ENCODE measurements around the gene MOB1B. TPM values are rescaled to one million over a fixed set of nuclear protein-coding genes. Genes with fewer than 3 reads are reported as not detected.

MOB1B gene
- total RNA-seq, 1 donor from 2014 or later: 22.1 TPM

DNA sequence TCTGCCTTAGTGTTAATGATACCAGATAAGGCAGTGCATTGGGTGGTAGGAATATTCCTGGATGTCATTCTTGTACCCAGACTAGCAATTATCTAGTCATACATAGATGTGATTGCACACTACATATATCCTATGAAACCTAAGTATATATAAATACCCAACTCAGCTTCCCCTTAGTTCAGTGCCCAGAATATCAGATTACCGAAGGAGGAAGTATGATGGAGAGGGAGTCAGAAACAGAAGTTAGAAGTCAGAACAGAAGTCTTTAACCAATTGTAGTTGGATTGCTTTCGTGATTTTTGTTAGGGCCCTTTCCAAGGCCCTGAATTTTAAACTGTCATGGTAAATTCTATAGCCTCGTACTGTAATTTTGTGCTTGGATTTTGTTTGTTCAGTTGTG is 42.9 kb downstream of the MOB1B start:
- no peaks in the 10 kb centered on the region for H3K27me3 Mint-ChIP-seq (ENCODE audit: insufficient read depth)
- H3K4me3 Mint-ChIP-seq: no peak overlapping the region
- H3K36me3 Mint-ChIP-seq (ENCODE audit: low read depth): peaks cover 9% of the 10 kb centered on the region
- no peak for DNase-seq (ENCODE audit: low spot score)
- intact Hi-C loops (cut with micrococcal nuclease): no loop called here
- no peak overlapping the region for H3K27ac Mint-ChIP-seq
- H3K9me3 Mint-ChIP-seq: no peaks in the 10 kb centered on the region
- H3K4me1 Mint-ChIP-seq (ENCODE audit: low read depth): peaks cover 10% of the 10 kb centered on the region

DNA sequence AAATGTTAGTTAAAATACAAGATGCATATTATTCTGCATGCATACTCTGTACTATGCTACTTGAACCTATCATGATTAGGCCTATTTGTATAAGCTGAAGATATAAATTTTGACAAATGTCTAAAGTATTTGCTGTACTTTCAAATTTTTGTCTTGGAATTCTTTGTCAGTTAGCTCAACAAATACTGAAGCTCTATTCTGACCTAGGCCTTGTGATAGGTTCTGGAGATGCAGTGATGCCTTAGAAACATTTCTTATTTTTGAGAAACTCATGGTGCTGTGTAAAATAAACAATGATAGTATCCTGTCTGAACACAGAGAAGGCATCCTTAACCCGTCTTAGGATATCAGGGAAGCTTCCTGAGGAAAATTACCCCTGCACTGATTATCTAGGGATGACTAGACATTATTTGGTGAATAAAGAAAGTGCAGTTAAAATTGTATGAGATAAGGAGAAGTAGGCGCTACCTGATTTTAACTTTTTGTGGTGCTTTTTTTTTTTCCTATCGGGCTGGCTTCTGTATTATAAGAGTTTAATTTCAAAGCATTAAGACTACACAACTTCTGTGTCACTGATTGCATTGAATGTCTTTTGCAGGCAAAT is 43.4 kb downstream of the MOB1B start:
- intact Hi-C loops (cut with micrococcal nuclease): no loop called here
- Mint-ChIP-seq H3K4me3 (no peak overlapping the region), H3K9me3 (no peaks in the 10 kb centered on the region), H3K36me3 (ENCODE audit: low read depth) (peaks cover 9% of the 10 kb centered on the region), H3K4me1 (ENCODE audit: low read depth) (peaks cover 10% of the 10 kb centered on the region), H3K27ac (no peak overlapping the region), H3K27me3 (ENCODE audit: insufficient read depth) (no peaks in the 10 kb centered on the region)
- DNase-seq (ENCODE audit: low spot score): no peak

DNA sequence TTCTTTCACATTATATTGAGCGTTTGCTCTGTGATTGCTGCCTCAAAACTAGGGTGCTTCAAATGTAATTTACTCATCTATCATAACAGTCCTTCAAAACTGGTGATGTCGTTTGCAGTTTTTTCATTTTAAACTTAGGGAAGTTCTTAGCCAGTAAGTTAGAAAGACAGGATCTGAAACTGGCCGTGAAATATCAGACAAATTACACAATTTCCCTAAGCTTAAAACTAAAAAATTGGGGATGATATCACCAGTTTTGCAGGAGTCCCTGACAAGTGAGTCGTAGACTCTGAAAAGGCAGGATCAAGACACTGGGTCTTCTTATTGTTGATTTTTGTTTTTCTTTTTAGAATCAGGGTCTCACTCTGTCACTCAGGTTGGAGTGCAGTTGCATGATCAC is 44.8 kb downstream of the MOB1B start:
- H3K4me1 Mint-ChIP-seq (ENCODE audit: low read depth): peaks cover 10% of the 10 kb centered on the region
- no peaks in the 10 kb centered on the region for H3K27me3 Mint-ChIP-seq (ENCODE audit: insufficient read depth)
- peaks cover 7% of the 10 kb centered on the region for H3K36me3 Mint-ChIP-seq (ENCODE audit: low read depth)
- intact Hi-C loops (cut with micrococcal nuclease): no loop called here
- H3K9me3 Mint-ChIP-seq: no peaks in the 10 kb centered on the region
- H3K4me3 Mint-ChIP-seq: no peak overlapping the region
- no peak overlapping the region for H3K27ac Mint-ChIP-seq
- no peak for DNase-seq (ENCODE audit: low spot score)

DNA sequence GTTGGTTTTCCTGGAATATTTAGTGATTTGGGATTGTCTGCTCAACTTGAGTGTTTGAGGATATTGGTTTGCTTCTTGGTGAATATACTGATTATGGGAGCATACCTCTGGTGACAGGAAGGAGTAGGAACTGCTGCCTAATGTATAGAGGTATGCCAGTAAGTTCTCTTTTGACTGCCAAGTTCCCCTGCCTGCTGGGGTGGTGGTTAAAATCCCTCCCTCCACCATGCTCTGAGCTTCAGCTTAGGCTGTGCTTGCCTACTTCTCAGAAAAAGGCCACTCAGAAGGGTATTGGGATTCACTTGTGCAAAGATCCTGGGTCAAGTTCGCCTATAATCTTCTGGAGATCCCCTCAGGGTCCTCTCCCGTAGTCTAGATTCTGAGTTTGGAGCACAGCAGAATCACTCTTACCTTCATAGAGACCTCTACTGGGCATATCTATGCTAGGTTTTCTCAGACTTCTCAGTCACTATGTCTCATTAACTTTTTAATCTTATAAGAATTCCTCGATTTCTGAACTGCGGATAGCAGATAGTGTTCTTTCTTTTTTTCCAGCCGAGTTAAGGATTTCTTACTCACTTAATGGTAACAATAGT is 46.6 kb downstream of the MOB1B start:
- Mint-ChIP-seq H3K4me1 (ENCODE audit: low read depth) (peaks cover 16% of the 10 kb centered on the region), H3K9me3 (no peaks in the 10 kb centered on the region), H3K27me3 (ENCODE audit: insufficient read depth) (no peaks in the 10 kb centered on the region), H3K36me3 (ENCODE audit: low read depth) (peaks cover 4% of the 10 kb centered on the region), H3K27ac (no peak overlapping the region), H3K4me3 (no peak overlapping the region)
- no peak for DNase-seq (ENCODE audit: low spot score)
- intact Hi-C loops (cut with micrococcal nuclease): no loop called here

DNA sequence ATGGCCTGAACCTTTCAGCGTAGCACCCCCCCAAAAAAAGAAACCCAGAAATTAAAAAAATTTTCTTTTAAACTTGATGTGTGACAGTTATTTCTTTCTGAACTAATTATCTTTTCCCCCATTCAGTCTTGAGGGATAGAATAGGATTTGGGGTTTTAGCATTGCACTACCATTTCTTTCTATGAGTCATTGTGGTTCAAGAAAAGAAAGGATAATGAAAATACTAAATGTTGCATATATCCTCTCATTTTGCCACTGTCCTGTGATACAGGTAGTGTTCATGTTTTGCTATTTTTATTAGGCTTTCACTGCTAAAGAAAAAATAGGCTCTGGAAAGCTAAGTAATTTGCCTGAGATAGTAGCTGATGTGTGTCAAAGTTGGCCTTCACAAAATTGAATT is 51.9 kb downstream of the MOB1B start:
- Mint-ChIP-seq H3K4me1 (ENCODE audit: low read depth) (peaks cover 12% of the 10 kb centered on the region), H3K9me3 (no peaks in the 10 kb centered on the region), H3K36me3 (ENCODE audit: low read depth) (no peaks in the 10 kb centered on the region), H3K27me3 (ENCODE audit: insufficient read depth) (no peaks in the 10 kb centered on the region), H3K4me3 (no peak overlapping the region), H3K27ac (no peak overlapping the region)
- DNase-seq (ENCODE audit: low spot score): no peak
- intact Hi-C loops (cut with micrococcal nuclease): no loop called here

DNA sequence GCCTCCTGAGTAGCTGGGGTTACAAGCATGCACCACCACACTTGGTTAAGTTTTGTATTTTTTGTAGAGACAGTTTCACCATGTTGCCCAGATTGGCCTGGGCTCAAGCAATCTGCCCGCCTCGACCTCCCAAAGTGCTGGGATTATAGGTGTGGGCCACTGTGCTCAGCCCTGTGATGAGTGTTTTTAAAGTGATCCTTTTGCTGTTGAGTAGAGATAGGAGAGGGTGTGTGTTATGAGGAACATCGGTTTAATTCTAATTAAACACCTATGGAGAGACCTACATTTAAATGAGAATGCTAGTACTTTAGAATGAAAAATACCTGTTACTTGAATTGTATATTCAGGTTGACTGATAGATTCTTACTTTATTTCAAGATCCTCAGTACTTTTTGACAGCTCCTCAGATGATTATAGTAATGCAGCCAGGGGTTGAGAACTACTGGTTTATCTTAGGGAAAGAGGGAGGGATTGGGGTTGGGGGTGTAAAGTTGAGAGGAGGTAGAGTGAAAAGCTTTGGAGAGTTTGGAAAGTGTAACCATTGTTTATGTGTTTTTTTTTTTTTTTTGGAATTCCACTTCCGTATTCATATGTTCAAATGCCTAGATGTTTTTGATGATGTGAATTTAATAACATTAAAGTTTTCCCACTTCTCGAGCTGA is 54.5 kb downstream of the MOB1B start:
- H3K9me3 Mint-ChIP-seq: no peaks in the 10 kb centered on the region
- intact Hi-C loops (cut with micrococcal nuclease): no loop called here
- no peak overlapping the region for H3K27ac Mint-ChIP-seq

DNA sequence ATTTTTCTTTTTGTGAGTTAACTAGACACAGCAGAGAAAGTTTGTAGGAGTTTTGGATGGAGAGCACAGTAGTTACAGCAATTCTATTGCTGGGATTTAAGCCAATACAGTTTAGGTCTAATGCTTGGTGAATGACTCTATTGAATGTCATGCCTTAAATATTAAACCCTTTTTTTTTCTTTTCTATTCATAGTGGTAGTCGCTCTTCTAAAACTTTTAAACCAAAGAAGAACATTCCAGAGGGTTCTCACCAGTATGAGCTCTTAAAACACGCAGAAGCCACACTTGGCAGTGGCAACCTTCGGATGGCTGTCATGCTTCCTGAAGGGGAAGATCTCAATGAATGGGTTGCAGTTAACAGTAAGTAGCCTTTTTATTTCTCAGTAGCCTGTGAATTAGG is 56.5 kb downstream of the MOB1B start:
- no peak overlapping the region for H3K4me3 Mint-ChIP-seq
- DNase-seq (ENCODE audit: low spot score): no peak
- peaks cover 6% of the 10 kb centered on the region for H3K36me3 Mint-ChIP-seq (ENCODE audit: low read depth)
- no peaks in the 10 kb centered on the region for H3K9me3 Mint-ChIP-seq
- no peaks in the 10 kb centered on the region for H3K27me3 Mint-ChIP-seq (ENCODE audit: insufficient read depth)
- intact Hi-C loops (cut with micrococcal nuclease): no loop called here
- H3K27ac Mint-ChIP-seq: no peak overlapping the region
- peaks cover 6% of the 10 kb centered on the region for H3K4me1 Mint-ChIP-seq (ENCODE audit: low read depth)

More for the DNA sequence above, 54.5 kb downstream of the MOB1B start:
- peaks cover 12% of the 10 kb centered on the region for H3K4me1 Mint-ChIP-seq (ENCODE audit: low read depth)
- H3K4me3 Mint-ChIP-seq: no peak overlapping the region
- DNase-seq (ENCODE audit: low spot score): no peak
- peaks cover 3% of the 10 kb centered on the region for H3K36me3 Mint-ChIP-seq (ENCODE audit: low read depth)
- no peaks in the 10 kb centered on the region for H3K27me3 Mint-ChIP-seq (ENCODE audit: insufficient read depth)

DNA sequence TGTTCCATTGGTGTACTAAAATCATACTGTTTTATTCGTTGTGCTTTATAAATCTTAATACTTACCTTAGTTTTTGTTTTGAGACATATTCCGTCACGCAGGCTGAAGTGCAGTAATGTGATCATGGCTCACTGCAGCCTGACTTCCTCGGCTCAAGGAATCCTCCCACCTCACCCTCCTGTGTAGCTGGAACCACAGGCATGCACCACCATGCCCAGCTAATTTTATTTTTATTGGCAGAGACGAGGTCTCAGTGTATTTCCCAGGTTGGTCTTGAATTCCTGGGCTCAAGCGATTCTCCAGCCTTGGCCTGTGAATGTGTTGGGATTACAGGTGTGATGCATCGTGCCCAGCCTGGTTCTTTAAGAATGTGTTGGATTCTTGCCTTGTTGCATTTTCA is 66.9 kb downstream of the MOB1B start:
- Mint-ChIP-seq H3K9me3 (no peaks in the 10 kb centered on the region), H3K27me3 (ENCODE audit: insufficient read depth) (no peaks in the 10 kb centered on the region), H3K4me1 (ENCODE audit: low read depth) (peaks cover 19% of the 10 kb centered on the region), H3K36me3 (ENCODE audit: low read depth) (peaks cover 22% of the 10 kb centered on the region), H3K4me3 (no peak overlapping the region), H3K27ac (no peak overlapping the region)
- intact Hi-C loops (cut with micrococcal nuclease): no loop called here
- no peak for DNase-seq (ENCODE audit: low spot score)

DNA sequence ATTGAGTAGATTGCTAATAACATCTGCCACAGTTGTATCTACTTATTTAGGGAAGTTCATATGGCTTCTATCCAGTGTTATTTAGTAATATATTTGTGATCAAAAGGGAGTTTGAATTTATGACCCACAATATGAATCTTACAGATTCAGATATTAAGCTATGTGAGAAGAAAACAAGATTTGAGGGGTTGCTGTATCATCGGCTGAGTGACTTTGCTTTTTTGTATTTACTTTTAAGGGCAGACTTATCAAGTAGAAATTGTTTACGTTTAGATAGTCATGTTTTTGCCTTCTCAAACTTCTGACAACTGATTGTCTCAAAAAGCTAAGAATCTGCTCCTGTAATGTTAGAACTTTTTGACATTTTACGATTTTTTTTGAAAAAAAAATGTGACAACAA is 74.1 kb downstream of the MOB1B start:
- no peak for DNase-seq (ENCODE audit: low spot score)
- Mint-ChIP-seq H3K27ac (no peak overlapping the region), H3K9me3 (no peaks in the 10 kb centered on the region), H3K27me3 (ENCODE audit: insufficient read depth) (no peaks in the 10 kb centered on the region), H3K36me3 (ENCODE audit: low read depth) (peaks cover 23% of the 10 kb centered on the region), H3K4me3 (no peak overlapping the region), H3K4me1 (ENCODE audit: low read depth) (peaks cover 5% of the 10 kb centered on the region)
- intact Hi-C loops (cut with micrococcal nuclease): no loop called here

DNA sequence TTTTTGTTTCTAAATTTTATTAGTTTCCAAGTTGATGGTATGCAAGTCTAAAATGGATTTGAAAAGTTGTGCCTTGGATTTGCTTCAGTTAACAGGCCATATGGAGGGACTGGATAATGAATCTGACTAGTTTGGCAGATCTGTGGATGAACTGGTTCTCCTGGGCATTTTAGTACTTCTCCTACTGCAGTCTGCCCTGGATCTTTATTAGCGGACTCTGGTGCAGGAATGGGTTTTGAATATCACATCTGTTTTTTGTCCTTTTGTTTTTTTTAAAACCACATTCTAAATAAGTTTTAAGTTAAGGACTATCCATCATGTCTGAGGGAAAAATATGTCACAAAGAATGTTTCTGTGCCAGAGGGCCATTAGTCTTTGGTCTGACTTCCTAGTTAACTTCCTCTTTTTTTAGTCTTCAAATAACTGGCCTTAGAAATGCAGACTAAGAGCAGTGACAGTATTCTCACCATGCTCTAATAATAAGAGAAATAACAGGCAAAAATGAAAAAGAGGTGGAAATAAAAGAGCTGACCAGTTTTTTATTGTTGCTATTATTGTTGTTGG is 77.4 kb downstream of the MOB1B start:
- no peak for DNase-seq (ENCODE audit: low spot score)
- Mint-ChIP-seq H3K9me3 (no peaks in the 10 kb centered on the region), H3K36me3 (ENCODE audit: low read depth) (peaks cover 14% of the 10 kb centered on the region), H3K4me3 (no peak overlapping the region), H3K27ac (no peak overlapping the region), H3K4me1 (ENCODE audit: low read depth) (no peaks in the 10 kb centered on the region), H3K27me3 (ENCODE audit: insufficient read depth) (no peaks in the 10 kb centered on the region)
- intact Hi-C loops (cut with micrococcal nuclease): no loop called here

DNA sequence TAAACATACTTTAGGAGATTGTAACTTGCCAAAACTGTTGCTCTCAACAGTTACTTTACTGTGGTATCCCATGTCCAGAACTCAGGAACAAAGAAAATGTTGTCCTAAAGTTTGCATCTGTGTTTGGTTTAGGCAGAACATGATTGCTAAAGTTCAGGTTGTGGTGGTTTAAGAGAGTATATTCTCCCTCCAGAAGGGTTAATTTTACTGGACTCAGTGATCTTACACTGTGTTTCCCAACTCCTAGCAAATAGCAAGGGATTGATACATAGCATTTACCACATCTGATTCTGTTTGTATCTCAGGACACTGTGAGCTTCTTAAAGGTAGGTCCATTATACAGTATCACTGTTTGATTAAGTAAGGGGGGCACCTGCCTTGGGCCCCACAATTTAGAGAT is 78.0 kb downstream of the MOB1B start:
- Mint-ChIP-seq H3K4me3 (no peak overlapping the region), H3K27me3 (ENCODE audit: insufficient read depth) (no peaks in the 10 kb centered on the region), H3K36me3 (ENCODE audit: low read depth) (peaks cover 11% of the 10 kb centered on the region), H3K9me3 (no peaks in the 10 kb centered on the region), H3K4me1 (ENCODE audit: low read depth) (no peaks in the 10 kb centered on the region), H3K27ac (no peak overlapping the region)
- intact Hi-C loops (cut with micrococcal nuclease): no loop called here
- DNase-seq (ENCODE audit: low spot score): no peak

DNA sequence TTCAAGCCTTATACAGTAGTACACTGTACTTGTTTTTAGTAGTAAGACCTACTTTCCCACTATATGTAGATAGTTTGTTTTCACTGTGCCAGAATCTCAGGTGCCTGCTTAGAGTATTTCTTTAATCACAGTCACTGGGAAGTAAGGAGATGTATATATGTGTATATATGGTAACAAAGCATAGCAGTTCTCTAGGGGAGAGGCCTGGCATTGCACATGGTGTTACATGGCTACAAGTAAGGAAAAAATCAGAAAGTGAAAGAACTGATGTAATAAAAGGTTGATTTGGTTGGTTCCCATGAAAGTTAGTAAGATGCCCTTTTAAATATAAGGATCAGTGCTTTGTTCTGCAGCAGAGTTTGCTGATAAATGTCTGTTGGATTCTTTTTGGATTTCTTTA is 81.9 kb downstream of the MOB1B start:
- intact Hi-C loops (cut with micrococcal nuclease): no loop called here
- no peaks in the 10 kb centered on the region for H3K4me1 Mint-ChIP-seq (ENCODE audit: low read depth)
- H3K4me3 Mint-ChIP-seq: no peak overlapping the region
- DNase-seq (ENCODE audit: low spot score): no peak
- H3K27ac Mint-ChIP-seq: no peak overlapping the region
- H3K27me3 Mint-ChIP-seq (ENCODE audit: insufficient read depth): no peaks in the 10 kb centered on the region
- H3K36me3 Mint-ChIP-seq (ENCODE audit: low read depth): peaks cover 2% of the 10 kb centered on the region
- no peaks in the 10 kb centered on the region for H3K9me3 Mint-ChIP-seq

DNA sequence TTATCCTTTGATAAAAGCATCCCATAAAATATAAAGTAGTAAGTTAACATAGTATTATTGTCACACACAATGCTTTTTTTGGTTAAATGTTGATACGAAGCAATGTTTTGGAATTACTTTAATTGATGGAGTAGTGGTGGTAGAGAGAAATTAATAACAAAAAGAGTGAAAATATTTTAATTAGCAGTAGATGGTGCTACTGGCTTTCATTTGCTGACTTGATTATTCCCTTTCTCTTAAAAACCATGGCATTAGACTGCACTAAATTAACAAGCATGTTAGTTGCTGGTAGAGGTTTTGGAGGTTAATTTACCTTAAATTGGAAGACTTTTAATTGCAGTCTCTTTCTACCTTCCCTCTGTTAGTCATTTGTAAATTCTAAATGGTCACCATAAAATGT is 82.4 kb downstream of the MOB1B start:
- Mint-ChIP-seq H3K27me3 (ENCODE audit: insufficient read depth) (no peaks in the 10 kb centered on the region), H3K36me3 (ENCODE audit: low read depth) (peaks cover 2% of the 10 kb centered on the region), H3K4me1 (ENCODE audit: low read depth) (no peaks in the 10 kb centered on the region), H3K9me3 (no peaks in the 10 kb centered on the region), H3K27ac (no peak overlapping the region), H3K4me3 (no peak overlapping the region)
- no peak for DNase-seq (ENCODE audit: low spot score)
- intact Hi-C loops (cut with micrococcal nuclease): no loop called here
